ENCODE results near the gene DIP2B.
"Not testable (repeated sequence)": the region's sequence is repeated elsewhere in the genome, so short reads cannot be mapped to it uniquely, and the experiment has no call there.

The DIP2B gene

GRCh38 chr12:50504798-50505674 lies at the start of gene DIP2B:
Gene DIP2B (plus strand): TSS chr12:50504985. CDS start chr12:50505141, 156 bp downstream.
- peak; percentile 98 for DNase-seq

GRCh38 chr12:50458606-50459005 lies 46.2 kb upstream of the DIP2B start:
- no peak for DNase-seq

GRCh38 chr12:50467439-50467838 lies 37.3 kb upstream of the DIP2B start:
- DNase-seq: no peak

GRCh38 chr12:50477241-50477832 lies 27.4 kb upstream of the DIP2B start:
- DNase-seq: no peak

GRCh38 chr12:50482571-50482970 lies 22.2 kb upstream of the DIP2B start:
- no peak for DNase-seq

DNA sequence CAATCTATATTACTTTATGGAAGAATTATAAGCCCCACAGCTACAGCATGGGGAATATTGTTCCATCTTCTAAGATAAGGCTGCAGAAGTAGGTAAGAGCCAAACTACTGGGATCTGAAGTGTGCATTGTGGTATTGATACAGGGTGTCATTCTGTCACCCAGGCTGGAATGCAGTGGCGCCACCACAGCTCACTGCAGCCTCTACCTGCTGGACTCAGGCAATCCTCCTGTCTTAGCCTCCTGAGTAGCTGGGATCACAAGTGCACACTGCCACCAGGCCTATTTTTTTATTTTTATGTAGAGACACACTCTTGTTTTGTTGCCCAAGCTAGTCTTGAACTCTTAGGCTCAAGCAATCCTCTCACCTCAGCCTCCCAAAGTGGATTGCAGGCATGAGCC lies 21.3 kb upstream of the DIP2B start:
- DNase-seq: no peak

DNA sequence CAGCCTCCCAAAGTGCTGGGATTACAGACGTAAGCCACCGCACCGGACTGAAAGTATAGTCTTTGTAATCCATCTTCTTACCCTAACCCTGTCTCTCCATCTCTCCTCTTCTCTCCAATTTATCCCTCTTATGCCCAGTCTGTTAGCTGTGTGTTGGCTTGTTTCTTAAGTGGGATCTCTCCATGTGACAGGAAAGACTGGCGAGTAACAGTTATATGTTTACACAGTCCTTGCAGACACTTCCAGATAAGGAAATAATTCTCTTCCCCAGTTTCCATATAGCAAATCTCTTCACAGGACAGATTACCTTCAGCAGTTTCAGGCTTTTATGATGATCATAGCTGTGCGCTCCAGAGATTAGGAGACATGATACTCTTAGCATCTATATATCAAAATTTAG lies 16.0 kb upstream of the DIP2B start:
- DNase-seq: no peak

DNA sequence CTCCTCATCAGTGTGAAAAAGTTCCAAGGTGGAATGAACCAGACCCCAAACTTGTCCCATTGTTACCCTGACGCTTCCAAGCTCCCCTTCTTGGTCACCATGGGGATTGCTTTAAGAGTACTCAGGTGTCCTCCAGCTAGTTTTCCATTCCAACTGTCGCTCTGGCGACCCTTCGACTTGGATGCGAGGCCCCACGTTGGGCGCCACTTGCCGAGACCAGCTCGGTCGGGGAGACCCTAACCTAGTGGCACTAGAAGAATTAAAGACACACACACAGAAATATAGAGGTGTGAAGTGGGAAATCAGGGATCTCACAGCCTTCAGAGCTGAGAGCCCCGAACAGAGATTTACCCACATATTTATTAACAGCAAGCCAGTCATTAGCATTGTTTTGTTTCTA lies 6.7 kb upstream of the DIP2B start:
- DNase-seq: not testable (repeated sequence)

- no peak for DNase-seq
Observed at GRCh38 chr12:50505675-50506530, 1.1 kb downstream of the DIP2B start.

DNA sequence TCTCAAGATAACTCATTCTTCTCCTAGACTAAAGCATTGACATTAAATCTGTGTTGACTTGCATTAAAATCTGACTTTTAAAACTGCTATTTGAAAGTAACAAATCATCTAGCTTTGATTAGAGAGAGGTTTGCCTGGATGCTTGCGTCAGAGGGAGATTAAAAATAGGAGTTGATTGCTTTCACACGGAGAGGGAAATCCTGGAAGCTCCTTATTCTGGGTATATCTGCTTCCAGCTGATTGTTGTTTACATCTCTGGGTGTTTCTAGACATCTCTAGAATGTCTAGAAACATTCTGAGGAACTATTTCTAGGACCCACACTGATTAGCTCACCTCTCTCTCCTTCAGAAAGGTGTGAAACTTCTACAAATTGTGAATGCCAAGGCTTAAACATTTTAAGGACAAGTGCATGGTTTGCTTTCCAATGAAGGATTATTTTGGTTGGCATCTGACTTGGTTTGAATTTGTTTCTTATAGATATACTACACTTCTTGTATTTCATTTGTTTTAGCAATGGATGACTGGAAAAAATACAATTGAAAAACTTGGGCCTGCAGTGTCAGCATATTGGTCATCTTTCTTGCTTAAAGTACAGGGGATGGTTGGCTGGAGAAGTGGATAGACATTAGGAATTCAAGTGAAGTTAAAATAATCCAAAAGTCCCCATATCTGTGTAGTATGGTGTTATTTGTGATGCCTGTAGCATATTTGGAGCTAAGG lies 2.1 kb downstream of the DIP2B start:
- DNase-seq: no peak

- no peak for DNase-seq
Observed at GRCh38 chr12:50507474-50507838, 2.7 kb downstream of the DIP2B start.

GRCh38 chr12:50507930-50508329 lies 3.1 kb downstream of the DIP2B start:
- no peak for DNase-seq

GRCh38 chr12:50508414-50508813 lies 3.6 kb downstream of the DIP2B start:
- no peak for DNase-seq

DNA sequence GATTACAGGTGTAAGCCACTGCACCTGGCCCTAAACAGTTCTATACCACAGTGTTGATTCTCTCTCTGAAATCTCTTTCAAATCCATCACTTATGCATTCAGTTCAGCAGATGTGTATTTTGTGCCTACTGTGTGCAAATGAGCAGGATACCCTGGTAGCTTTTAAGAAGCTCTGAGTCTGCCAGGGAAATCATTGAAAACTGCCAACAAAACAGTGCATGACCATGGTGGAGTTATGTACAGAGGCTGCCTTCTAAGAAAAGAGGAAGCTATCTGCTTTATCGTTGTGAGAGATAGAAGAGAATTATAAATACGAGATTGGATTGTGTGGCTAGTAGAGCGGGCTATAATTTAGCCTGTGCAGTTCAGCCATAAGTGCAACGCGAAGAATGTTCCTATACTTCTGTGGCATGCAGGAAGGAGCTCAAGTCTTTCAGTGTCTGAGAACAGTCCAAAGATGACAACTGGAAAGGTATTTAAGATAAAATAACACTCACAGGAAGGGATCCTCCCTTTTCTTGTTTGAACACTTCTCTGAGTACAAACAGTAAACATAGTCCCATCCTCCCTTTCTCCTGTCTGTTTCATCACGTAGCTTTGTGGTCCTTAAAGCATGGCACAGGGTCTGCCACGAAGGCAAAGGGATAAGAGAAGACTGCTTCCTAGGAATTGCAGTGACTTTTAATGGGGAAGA lies 4.3 kb downstream of the DIP2B start:
- no peak for DNase-seq

DNA sequence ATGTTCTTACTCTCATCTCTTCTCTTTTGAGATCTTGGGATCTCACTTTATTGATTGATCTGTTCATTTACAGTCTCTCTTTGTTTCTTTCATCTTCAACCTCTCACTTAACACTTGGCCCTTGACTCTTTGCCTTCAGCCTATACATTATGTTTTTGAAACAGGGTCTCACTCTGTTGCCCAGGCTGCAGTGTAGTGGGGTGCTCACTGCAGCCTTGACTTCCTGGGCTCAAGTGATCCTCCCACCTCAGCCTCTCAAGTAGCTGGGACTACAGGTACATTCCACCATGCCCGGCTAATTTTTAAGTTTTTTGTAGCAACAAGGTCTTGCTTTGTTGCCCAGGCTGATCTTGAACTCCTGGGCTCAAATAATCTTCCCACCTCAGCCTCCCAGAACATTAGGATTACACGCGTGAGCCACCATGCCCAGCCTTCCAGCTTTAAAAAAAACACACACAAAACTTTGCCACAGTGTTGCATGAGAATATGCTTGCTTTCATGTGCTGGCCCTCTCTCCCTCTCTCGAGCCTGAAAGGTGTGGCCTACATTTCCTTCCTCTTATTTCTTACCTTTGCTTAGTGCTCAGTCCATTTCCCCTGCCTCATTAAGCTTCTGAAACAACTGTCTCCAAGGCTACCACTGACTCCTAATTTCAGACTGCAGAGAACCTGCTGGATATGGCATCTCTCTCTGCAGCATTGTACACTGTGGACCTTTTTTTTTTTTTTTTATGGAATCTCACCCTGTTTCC lies 9.9 kb downstream of the DIP2B start:
- DNase-seq: no peak

DNA sequence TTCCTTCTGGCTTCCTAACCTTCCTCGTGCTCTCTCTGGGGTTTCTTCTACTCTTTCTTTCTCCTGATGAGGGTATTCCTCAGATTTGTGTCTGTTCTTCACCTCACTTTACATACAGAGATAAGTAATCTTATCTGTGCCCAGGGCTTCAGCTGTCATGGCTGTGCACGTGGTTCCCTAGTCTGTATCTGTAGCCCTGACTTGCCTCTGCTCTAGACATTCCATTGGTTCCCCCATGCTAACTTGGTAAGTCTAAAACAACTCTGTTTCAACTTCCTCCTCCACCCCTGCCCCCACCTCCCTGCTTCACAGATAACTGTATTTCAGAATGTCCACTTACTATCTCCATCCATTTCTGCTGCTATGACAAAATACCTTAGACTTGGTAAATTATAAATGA lies 10.8 kb downstream of the DIP2B start:
- DNase-seq: no peak

DNA sequence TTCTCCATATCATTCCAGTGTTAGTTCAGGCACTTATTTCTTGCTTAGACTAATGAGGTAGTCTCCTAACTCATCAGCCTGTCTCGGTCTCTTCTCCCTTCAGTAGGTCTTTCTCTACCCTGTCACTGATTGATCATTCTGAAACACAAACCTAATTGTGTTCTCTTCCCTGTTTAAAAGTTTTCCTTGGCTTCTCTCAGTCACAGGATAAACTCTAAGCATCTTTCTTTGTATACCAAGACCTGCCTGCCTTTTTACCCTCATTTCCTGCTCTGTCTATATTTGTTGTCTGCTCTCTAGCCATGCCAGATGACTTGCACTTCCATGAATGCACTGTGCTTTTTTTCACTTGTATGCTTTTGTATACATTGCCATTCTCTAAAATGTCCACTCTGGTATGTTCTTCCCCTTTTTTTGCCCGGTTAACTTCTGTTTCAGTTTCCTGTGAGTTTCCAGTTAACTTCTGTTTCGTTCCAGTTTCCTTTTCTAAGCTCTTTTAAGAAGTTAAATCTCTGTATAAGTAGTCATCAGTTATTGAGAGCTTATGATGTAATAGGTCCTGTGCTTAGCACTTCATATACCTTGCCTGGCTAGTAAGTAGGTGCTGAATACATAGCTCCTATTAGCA lies 12.8 kb downstream of the DIP2B start:
- no peak for DNase-seq

GRCh38 chr12:50518090-50518489 lies 13.3 kb downstream of the DIP2B start:
- no peak for DNase-seq

GRCh38 chr12:50519353-50519752 lies 14.6 kb downstream of the DIP2B start:
- no peak for DNase-seq

DNA sequence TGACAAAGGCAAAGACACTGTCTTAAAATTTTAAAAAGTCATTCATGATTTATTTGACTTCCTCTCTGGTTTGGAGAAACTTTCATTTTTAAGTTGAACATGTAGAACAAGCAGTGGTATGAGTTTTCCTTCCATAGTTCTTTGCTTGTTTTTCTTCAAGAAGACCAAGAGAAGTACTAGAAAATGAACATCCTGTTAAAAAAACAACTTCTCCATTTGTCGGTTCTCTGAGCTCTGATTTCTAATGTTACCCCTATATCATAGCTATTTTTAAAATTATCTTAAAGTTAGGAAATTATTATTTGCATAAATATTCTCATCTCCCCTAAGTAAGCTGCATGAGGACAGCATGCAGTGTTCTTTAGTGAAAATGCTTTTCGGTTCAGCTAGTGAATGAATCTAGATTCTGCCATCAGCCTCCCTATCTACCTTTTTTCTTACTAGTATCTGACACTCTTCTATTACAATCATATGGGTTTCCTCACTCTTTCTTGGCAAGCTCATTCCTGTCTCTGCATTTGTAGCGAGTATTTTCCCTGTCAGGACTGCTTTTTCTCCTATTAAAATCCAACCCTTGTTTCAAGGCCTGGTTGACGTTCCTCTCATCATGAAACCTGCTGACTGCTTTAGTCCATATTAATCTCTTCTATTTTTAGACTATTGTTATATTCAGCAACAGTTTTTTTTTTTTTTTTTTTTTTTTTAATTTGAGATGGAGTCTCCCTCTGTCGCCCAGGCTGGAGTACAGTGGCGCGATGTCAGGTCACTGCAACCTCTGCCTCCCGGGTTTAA lies 15.8 kb downstream of the DIP2B start:
- DNase-seq: no peak
